Epithelial cell of proximal tubule (primary cell): ENCODE data around the gene CDHR5. TPM values are rescaled to one million over a fixed set of nuclear protein-coding genes. Genes with fewer than 3 reads are reported as not detected.

ENCODE experiments used
- DNase-seq: peaks from one replicate; pipeline ENCODE4 v3.0.0-alpha.2; 2011; ENCODE audit warnings: low read depth
- H3K4me3 ChIP-seq: 2 replicates; pipeline ENCODE4 v1.5.1; 2011; ENCODE audit warnings: low read depth, mild to moderate bottlenecking, low read length
- CTCF ChIP-seq: conservative IDR thresholded peaks from 2 replicates; pipeline ENCODE4 v1.5.1; 2012; ENCODE audit warnings: low read depth, mild to moderate bottlenecking, low read length
- total RNA-seq: library from RNA; depleted of rRNA; stranded (reverse); fragments of >200 nt; gene quantifications from 2 replicates; pipeline ENCODE4 v1.2.3, GENCODE V29; 2015

Gene CDHR5
- total RNA-seq, 1 donor from 2014 or later = not detected

- no peak for TF ChIP-seq CTCF
- H3K4me3 ChIP-seq = no peak overlapping the region
- DNase-seq = no peak
Measured at GRCh38 chr11:573146-573759, 51.5 kb downstream of the CDHR5 start.

- DNase-seq = no peak
- no peak for TF ChIP-seq CTCF
- no peak overlapping the region for H3K4me3 ChIP-seq
Measured at GRCh38 chr11:571802-572185, 53.0 kb downstream of the CDHR5 start.

GRCh38 chr11:569158-569885 lies 55.4 kb downstream of the CDHR5 start:
- DNase-seq = no peak
- TF ChIP-seq CTCF = no peak
- H3K4me3 ChIP-seq = peak overlapping the region; percentile 78

- TF ChIP-seq CTCF = no peak
- DNase-seq = no peak
- H3K4me3 ChIP-seq = peak overlapping the region; percentile 86
Measured at GRCh38 chr11:568306-569157, 56.2 kb downstream of the CDHR5 start.

- DNase-seq = no peak
- peak overlapping the region; percentile 86 for H3K4me3 ChIP-seq
- no peak for TF ChIP-seq CTCF
Measured at GRCh38 chr11:567629-568292, 57.0 kb downstream of the CDHR5 start.

- peak overlapping the region; percentile 86 for H3K4me3 ChIP-seq
- no peak for DNase-seq
- no peak for TF ChIP-seq CTCF
Measured at GRCh38 chr11:567011-567628, 57.6 kb downstream of the CDHR5 start.
